Neuronal stem cell (in vitro differentiated cells): ENCODE results near the gene PDE6G.

ENCODE experiments used
- DNase-seq: peaks from one replicate; pipeline ENCODE4 v3.0.0-alpha.2; 2013; ENCODE audit warnings: low spot score
- H2AFZ ChIP-seq: one replicate; pipeline ENCODE4 v1.6.1; 2013; ENCODE audit warnings: mild to moderate bottlenecking, low read length, inconsistent platforms
- H2AK5ac ChIP-seq: 2 replicates; pipeline ENCODE4 v1.6.1; 2013; ENCODE audit warnings: low read depth, mild to moderate bottlenecking, inconsistent platforms, low read length, moderate library complexity, mixed read lengths
- H2BK120ac ChIP-seq: 2 replicates; pipeline ENCODE4 v1.6.1; 2013; ENCODE audit warnings: low read depth, mild to moderate bottlenecking, inconsistent platforms, low read length, moderate library complexity, mixed read lengths
- H2BK12ac ChIP-seq: one replicate; pipeline ENCODE4 v1.6.1; 2013; ENCODE audit warnings: low read length, inconsistent platforms
- H2BK15ac ChIP-seq: 2 replicates; pipeline ENCODE4 v1.6.1; 2013; ENCODE audit warnings: mild to moderate bottlenecking, low read length, inconsistent platforms, mixed read lengths
- H2BK5ac ChIP-seq: one replicate; pipeline ENCODE4 v1.6.1; 2013; ENCODE audit warnings: inconsistent platforms, mild to moderate bottlenecking, low read length, moderate library complexity
- H3K14ac ChIP-seq: one replicate; pipeline ENCODE4 v1.6.1; 2013; ENCODE audit warnings: low read length, inconsistent platforms
- H3K18ac ChIP-seq: 2 replicates; pipeline ENCODE4 v1.6.1; 2013; ENCODE audit warnings: low read length, inconsistent platforms
- H3K23ac ChIP-seq: 2 replicates; pipeline ENCODE4 v1.6.1; 2013; ENCODE audit warnings: low read depth, mild to moderate bottlenecking, mixed read lengths, low read length, inconsistent platforms; ENCODE audit not compliant: poor library complexity
- H3K27ac ChIP-seq: replicated peaks from 3 replicates; pipeline ENCODE4 v1.5.1; 2013; ENCODE audit warnings: low read length, inconsistent platforms
- H3K27me3 ChIP-seq, 3 experiments: 2 replicates each; pipeline ENCODE4 v1.6.1; 2013; ENCODE audit warnings: low read length in 3 of 3, mild to moderate bottlenecking in 2 of 3, inconsistent platforms in 1 of 3, low read depth in 1 of 3, mixed read lengths in 1 of 3, moderate library complexity in 1 of 3; ENCODE audit not compliant: control insufficient read depth in 3 of 3, insufficient read depth in 3 of 3
- H3K36me3 ChIP-seq, 2 donors: replicated peaks in 1 of 2; 2 replicates each; pipeline ENCODE4 v1.6.1; 2013; ENCODE audit warnings: low read length in 2 of 2; ENCODE audit not compliant: control insufficient read depth in 2 of 2, insufficient read depth in 2 of 2
- H3K4ac ChIP-seq: 2 replicates; pipeline ENCODE4 v1.6.1; 2013; ENCODE audit warnings: inconsistent platforms, mild to moderate bottlenecking, low read length, moderate library complexity
- H3K4me1 ChIP-seq, 2 donors: 1 replicate in 1 of 2; 2 replicates in 1 of 2; pipeline ENCODE4 v1.6.1; 2013; ENCODE audit warnings: low read length in 2 of 2, low read depth in 1 of 2; ENCODE audit not compliant: control insufficient read depth in 2 of 2, insufficient read depth in 1 of 2
- H3K4me2 ChIP-seq: one replicate; pipeline ENCODE4 v1.6.1; 2013; ENCODE audit warnings: mild to moderate bottlenecking, low read length, inconsistent platforms; ENCODE audit not compliant: insufficient read depth, poor library complexity, severe bottlenecking
- H3K4me3 ChIP-seq, 2 donors: 2 replicates each; pipeline ENCODE4 v1.5.1; 2013; ENCODE audit warnings: low read length in 2 of 2, mild to moderate bottlenecking in 2 of 2, inconsistent platforms in 1 of 2, moderate library complexity in 1 of 2
- H3K79me1 ChIP-seq: one replicate; pipeline ENCODE4 v1.6.1; 2013; ENCODE audit warnings: low read depth, mild to moderate bottlenecking, inconsistent platforms, low read length, moderate library complexity
- H3K9ac ChIP-seq: one replicate; pipeline ENCODE4 v1.6.1; 2013; ENCODE audit warnings: mild to moderate bottlenecking, low read depth, low read length, inconsistent platforms; ENCODE audit not compliant: poor library complexity
- H3K9me3 ChIP-seq, 2 donors: replicated peaks in 1 of 2; 2 replicates each; pipeline versions ENCODE3 to v1.6.1; 2013; ENCODE audit warnings: low read length in 2 of 2, mild to moderate bottlenecking in 2 of 2, inconsistent platforms in 1 of 2, low read depth in 1 of 2, mixed read lengths in 1 of 2, moderate library complexity in 1 of 2; ENCODE audit not compliant: control insufficient read depth in 2 of 2, insufficient read depth in 1 of 2
- H4K8ac ChIP-seq: one replicate; pipeline ENCODE4 v1.6.1; 2013; ENCODE audit warnings: low read depth, mild to moderate bottlenecking, inconsistent platforms, low read length, moderate library complexity
- H4K91ac ChIP-seq: one replicate; pipeline ENCODE4 v1.6.1; 2013; ENCODE audit warnings: low read length, low read depth, mild to moderate bottlenecking, inconsistent platforms; ENCODE audit not compliant: poor library complexity
- WGBS, 2 donors: extraction: QIAGEN DNeasy Blood & Tissue Kit; methylation state at CpG; one replicate each; pipeline ENCODE4 v1.1.7; 2013; ENCODE audit warnings: missing lambda C conversion rate in 2 of 2, mixed read lengths in 1 of 2; ENCODE audit not compliant: insufficient read length in 2 of 2, insufficient replicate concordance in 1 of 2; ENCODE audit errors: extremely low coverage in 2 of 2; 5-methylcytosine and 5-hydroxymethylcytosine counted together

Gene PDE6G

DNA sequence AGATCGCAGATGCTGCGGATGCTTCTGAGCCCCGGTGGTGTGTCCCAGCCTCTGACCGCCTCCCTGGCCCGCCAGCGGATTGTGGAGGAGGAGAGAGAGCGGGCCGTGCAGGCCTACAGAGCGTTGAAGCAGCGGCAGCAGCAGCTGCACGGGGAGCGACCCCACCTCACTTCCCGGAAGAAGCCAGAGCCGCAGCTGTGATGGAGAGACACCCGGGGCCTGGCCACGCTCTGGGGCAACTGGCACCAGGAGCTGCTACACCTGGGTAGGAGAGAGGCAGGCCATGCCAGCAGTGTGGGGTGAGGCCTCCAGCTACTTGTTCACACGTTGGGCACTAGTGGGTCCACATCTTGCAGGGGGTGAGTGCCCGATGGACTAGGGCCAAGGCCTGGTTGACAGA is 16.2 kb upstream of the PDE6G start:
- H3K79me1 ChIP-seq: peaks cover 16% of the 10 kb centered on the region
- no peaks in the 10 kb centered on the region for H3K9me3 ChIP-seq
- peaks cover 54 to 81% of the 10 kb centered on the region in 2 donors for H3K36me3 ChIP-seq
- H3K18ac ChIP-seq: no peak overlapping the region
- peak overlapping the region; percentile 43 for H3K23ac ChIP-seq
- H4K8ac ChIP-seq: no peak overlapping the region
- H3K4me1 ChIP-seq: peaks cover 3 to 5% of the 10 kb centered on the region in 2 donors
- no peak overlapping the region for H3K14ac ChIP-seq
- H3K9ac ChIP-seq: no peak overlapping the region
- no peak overlapping the region for H2AK5ac ChIP-seq
- no peak overlapping the region for H3K4ac ChIP-seq
- H2BK120ac ChIP-seq: no peak overlapping the region
- H2AFZ ChIP-seq: no peak overlapping the region
- H3K27ac ChIP-seq: no peak overlapping the region
- no peak overlapping the region for H3K4me2 ChIP-seq
- no peak overlapping the region for H2BK5ac ChIP-seq
- no peak overlapping the region for H2BK15ac ChIP-seq
- DNase-seq: no peak
- H4K91ac ChIP-seq: no peak overlapping the region
- no peak overlapping the region for H2BK12ac ChIP-seq
- H3K27me3 ChIP-seq: no peaks in the 10 kb centered on the region
- WGBS, 2 donors: no CpG with 5 or more reads among the region's 18 CpGs
- H3K4me3 ChIP-seq: no peak overlapping the region

DNA sequence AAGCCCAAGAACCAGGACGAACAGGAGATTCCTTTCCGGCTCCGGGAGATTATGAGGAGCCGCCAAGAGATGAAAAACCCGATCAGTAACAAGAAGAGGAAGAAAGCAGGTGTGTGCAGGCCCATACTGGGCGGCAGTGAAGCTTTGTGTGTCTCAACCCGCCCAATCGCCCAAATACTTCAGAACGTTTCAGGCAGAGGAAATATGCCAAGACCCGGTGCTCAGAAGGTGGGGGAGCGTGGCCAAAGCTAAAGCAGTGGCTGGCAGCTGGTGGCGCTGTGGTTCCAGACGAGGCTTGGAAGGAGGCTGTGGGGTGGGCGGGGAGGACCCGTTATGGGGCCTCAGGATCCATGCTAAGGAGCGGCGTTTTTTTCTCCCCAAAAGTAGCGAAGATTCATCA is 11.4 kb upstream of the PDE6G start:
- Histone ChIP-seq H2AK5ac (no peak overlapping the region), H3K23ac (no peak overlapping the region), H3K27ac (no peak overlapping the region), H3K4me1 (peaks cover 10 to 12% of the 10 kb centered on the region in 2 donors), H4K91ac (no peak overlapping the region), H3K4me3 (peak overlapping the region in 1 of 2 donors; percentile 16), H3K27me3 (no peaks in the 10 kb centered on the region), H3K79me1 (peaks cover 27% of the 10 kb centered on the region), H2BK5ac (peak overlapping the region; percentile 24), H2BK120ac (no peak overlapping the region), H3K14ac (no peak overlapping the region), H4K8ac (no peak overlapping the region), H3K4ac (no peak overlapping the region), H2BK12ac (no peak overlapping the region), H3K36me3 (peaks cover 48 to 63% of the 10 kb centered on the region in 2 donors), H2AFZ (no peak overlapping the region), H3K9me3 (peaks cover 0 to 2% of the 10 kb centered on the region in 2 donors), H3K9ac (no peak overlapping the region), H3K18ac (no peak overlapping the region), H2BK15ac (no peak overlapping the region), H3K4me2 (no peak overlapping the region)
- no CpG with 5 or more reads among the region's 18 CpGs for WGBS, 2 donors
- no peak for DNase-seq

DNA sequence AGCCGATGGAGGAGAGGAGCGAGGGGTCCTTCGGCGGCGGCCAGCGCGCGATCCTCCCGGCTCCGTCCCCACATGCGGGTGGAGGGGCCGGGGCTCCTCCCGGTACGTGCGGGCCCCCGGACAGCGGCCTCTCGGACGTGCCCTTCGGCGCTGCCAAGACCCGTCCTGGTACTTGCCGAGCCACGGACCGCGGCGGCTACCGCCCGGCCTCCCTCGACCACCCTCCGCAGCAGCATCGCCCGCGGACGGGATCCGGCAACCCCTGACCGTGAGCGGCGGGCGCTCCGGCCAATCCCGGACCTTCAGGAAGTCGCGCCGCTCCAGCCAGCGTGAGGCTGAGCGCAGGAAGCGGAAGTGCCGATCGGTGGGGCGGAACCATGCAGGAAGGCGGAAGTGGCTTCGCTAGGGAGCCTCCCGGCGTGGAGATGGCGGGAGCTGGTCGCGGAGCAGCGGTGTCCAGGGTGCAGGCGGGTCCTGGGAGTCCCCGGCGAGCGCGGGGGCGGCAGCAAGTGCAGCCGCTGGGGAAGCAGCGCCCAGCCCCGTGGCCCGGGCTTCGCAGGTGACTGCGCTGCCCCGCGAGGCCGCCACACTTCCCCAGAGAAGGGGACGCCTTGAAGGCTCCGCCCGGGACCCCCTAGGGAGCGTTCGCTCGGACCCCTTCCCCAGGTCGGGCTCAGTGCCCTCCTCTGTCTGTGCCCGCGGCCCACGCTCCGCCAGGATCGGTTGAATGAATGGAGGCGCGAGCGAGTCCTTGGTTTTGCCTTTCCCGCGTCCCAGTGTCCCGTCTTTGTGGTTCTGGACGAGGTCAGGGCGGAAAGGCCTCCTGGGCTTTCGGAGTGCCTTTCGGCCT is 10.2 kb upstream of the PDE6G start, which contains the start of the genes CCDC137 and OXLD1:
CCDC137 (plus strand) TSS at position 396 of the 850 bp plus-strand sequence; CDS start at position 426, 30 bp downstream.
OXLD1 (minus strand) TSS at position 264 of the 850 bp plus-strand sequence; CDS start at position 236, 28 bp downstream.
- Histone ChIP-seq H3K27ac (peak within 1 kb of the TSS; percentile 56), H4K91ac (peak within 1 kb of the TSS; percentile 64), H3K18ac (peak within 1 kb of the TSS; percentile 99), H4K8ac (no peak within 1 kb of the TSS), H3K9ac (peak within 1 kb of the TSS; percentile 100), H3K27me3 (no peaks in the 10 kb centered on the region), H2BK12ac (peak within 1 kb of the TSS; percentile 22), H3K4me3 (peak within 1 kb of the TSS; percentile 85 to 99), H3K36me3 (peaks cover 37 to 51% of the 10 kb centered on the region in 2 donors), H2BK120ac (peak within 1 kb of the TSS; percentile 98), H3K4ac (peak within 1 kb of the TSS; percentile 53), H3K14ac (peak within 1 kb of the TSS; percentile 56), H2BK15ac (no peak within 1 kb of the TSS), H3K23ac (peak within 1 kb of the TSS; percentile 100), H3K4me2 (peak within 1 kb of the TSS; percentile 89), H3K79me1 (peaks cover 21% of the 10 kb centered on the region), H2AFZ (peak within 1 kb of the TSS; percentile 93), H2AK5ac (peak within 1 kb of the TSS; percentile 98), H2BK5ac (peak within 1 kb of the TSS; percentile 66), H3K9me3 (peaks cover 0 to 2% of the 10 kb centered on the region in 2 donors), H3K4me1 (peaks cover 10 to 12% of the 10 kb centered on the region in 2 donors)
- peak; percentile 92 for DNase-seq
- no CpG with 5 or more reads among the region's 96 CpGs for WGBS, 2 donors

- peaks cover 10 to 12% of the 10 kb centered on the region in 2 donors for H3K4me1 ChIP-seq
- no peak overlapping the region for H2BK5ac ChIP-seq
- no peak overlapping the region for H2BK120ac ChIP-seq
- H3K4ac ChIP-seq: no peak overlapping the region
- H3K14ac ChIP-seq: peak overlapping the region; percentile 25
- no peak overlapping the region for H2BK12ac ChIP-seq
- peak overlapping the region; percentile 100 for H3K23ac ChIP-seq
- H3K27ac ChIP-seq: peak overlapping the region; percentile 56
- no peak for DNase-seq
- no peaks in the 10 kb centered on the region for H3K27me3 ChIP-seq
- H3K18ac ChIP-seq: peak overlapping the region; percentile 99
- peak overlapping the region; percentile 78 for H3K4me2 ChIP-seq
- H3K9ac ChIP-seq: peak overlapping the region; percentile 100
- H2BK15ac ChIP-seq: no peak overlapping the region
- no peak overlapping the region for H4K91ac ChIP-seq
- peaks cover 21% of the 10 kb centered on the region for H3K79me1 ChIP-seq
- WGBS, 2 donors: no CpG with 5 or more reads among the region's 16 CpGs
- H3K4me3 ChIP-seq: peak overlapping the region; percentile 85 to 99
- peaks cover 0 to 2% of the 10 kb centered on the region in 2 donors for H3K9me3 ChIP-seq
- peak overlapping the region; percentile 85 for H2AK5ac ChIP-seq
- H4K8ac ChIP-seq: no peak overlapping the region
- H2AFZ ChIP-seq: peak overlapping the region; percentile 93
- H3K36me3 ChIP-seq: peaks cover 31 to 46% of the 10 kb centered on the region in 2 donors
Measured at GRCh38 chr17:81666092-81666341, 9.7 kb upstream of the PDE6G start.
